Measurements from ENCODE around the gene B4GALNT3. TPM values are rescaled to one million over a fixed set of nuclear protein-coding genes. Genes with fewer than 3 reads are reported as not detected.

The B4GALNT3 gene
- total RNA-seq, 1 experiment from 2014 or later: 77.9 TPM

DNA sequence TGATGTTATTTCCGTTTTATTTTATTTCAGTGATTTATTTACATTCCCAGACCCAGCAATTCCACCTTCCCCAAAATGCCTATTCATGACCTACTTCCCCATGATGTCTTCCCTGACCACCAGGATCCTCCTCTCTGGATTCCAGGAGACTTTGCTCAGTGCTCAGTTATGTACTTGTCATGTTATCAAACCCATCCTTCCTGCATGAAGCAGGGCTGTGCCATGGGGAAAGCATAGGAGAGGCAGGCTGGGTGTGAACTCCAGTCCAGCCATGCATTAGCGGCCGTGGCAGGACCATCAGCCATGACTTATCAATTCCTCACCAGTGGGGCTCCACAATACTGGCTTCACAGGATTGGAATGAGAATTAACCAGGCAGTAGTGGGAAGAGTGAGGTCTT, 57.8 kb downstream of the B4GALNT3 start:
- H3K9me3 Mint-ChIP-seq (ENCODE audit: unreplicated experiment): peaks cover 10% of the 10 kb centered on the region
- Histone ChIP-seq H3K9me3 (no peaks in the 10 kb centered on the region), H3K36me3 (ENCODE audit: control insufficient read depth, insufficient read depth, low read length) (no peaks in the 10 kb centered on the region), H3K4me1 (peaks cover 75% of the 10 kb centered on the region), H3K27me3 (replicated peaks; ENCODE audit: control insufficient read depth, insufficient read depth, low read length) (no peaks in the 10 kb centered on the region), H3K4me3 (ENCODE audit: low read depth, low read length) (no peak overlapping the region)
- no peak overlapping the region for H3K27ac Mint-ChIP-seq (ENCODE audit: unreplicated experiment)
- H3K27me3 Mint-ChIP-seq (ENCODE audit: insufficient read depth, unreplicated experiment): no peaks in the 10 kb centered on the region
- TF ChIP-seq, protein P1, sequence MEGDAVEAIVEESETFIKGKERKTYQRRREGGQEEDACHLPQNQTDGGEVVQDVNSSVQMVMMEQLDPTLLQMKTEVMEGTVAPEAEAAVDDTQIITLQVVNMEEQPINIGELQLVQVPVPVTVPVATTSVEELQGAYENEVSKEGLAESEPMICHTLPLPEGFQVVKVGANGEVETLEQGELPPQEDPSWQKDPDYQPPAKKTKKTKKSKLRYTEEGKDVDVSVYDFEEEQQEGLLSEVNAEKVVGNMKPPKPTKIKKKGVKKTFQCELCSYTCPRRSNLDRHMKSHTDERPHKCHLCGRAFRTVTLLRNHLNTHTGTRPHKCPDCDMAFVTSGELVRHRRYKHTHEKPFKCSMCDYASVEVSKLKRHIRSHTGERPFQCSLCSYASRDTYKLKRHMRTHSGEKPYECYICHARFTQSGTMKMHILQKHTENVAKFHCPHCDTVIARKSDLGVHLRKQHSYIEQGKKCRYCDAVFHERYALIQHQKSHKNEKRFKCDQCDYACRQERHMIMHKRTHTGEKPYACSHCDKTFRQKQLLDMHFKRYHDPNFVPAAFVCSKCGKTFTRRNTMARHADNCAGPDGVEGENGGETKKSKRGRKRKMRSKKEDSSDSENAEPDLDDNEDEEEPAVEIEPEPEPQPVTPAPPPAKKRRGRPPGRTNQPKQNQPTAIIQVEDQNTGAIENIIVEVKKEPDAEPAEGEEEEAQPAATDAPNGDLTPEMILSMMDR (IDR thresholded peaks at IDR 0.05; ENCODE audit: insufficient read depth in 1 of 2, low read depth in 1 of 2, low read length in 1 of 2, severe bottlenecking in 1 of 2, unreplicated experiment in 1 of 2): no peak
- no peak overlapping the region for H3K4me3 Mint-ChIP-seq (ENCODE audit: unreplicated experiment)
- no peak for DNase-seq
- peaks cover 25% of the 10 kb centered on the region for H3K36me3 Mint-ChIP-seq (ENCODE audit: insufficient read depth, unreplicated experiment)
- ChIA-PET CTCF (no interaction called here), POLR2A (no interaction called here)
- BruUV-seq (replicated peaks): no TSS peak
- intact Hi-C loops (cut with micrococcal nuclease; ENCODE audit: unreplicated experiment): no loop called here
- H3K4me1 Mint-ChIP-seq (ENCODE audit: low read depth, unreplicated experiment): peaks cover 42% of the 10 kb centered on the region

DNA sequence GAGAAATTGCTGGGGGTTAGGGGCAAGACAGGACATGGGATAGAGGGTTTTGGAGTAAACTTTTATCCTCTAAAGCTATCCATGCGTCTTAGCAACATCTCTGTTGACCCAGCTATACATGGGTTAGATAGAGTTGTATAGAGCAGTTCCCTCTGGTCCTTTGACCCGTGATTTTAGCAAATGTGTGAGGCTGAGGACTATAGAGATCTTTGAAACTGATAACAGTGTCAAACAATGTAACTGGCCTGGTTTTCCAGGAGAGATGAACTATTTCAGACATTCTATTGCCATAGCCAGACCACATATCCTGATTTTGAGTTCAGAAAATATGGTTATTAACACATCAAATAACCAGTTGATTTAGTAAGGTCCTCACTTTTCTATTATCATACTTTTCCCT, 60.4 kb downstream of the B4GALNT3 start:
- peaks cover 37% of the 10 kb centered on the region for H3K4me1 Mint-ChIP-seq (ENCODE audit: low read depth, unreplicated experiment)
- TF ChIP-seq, protein P1 (IDR thresholded peaks at IDR 0.05; ENCODE audit: insufficient read depth in 1 of 2, low read depth in 1 of 2, low read length in 1 of 2, severe bottlenecking in 1 of 2, unreplicated experiment in 1 of 2): no peak

DNA sequence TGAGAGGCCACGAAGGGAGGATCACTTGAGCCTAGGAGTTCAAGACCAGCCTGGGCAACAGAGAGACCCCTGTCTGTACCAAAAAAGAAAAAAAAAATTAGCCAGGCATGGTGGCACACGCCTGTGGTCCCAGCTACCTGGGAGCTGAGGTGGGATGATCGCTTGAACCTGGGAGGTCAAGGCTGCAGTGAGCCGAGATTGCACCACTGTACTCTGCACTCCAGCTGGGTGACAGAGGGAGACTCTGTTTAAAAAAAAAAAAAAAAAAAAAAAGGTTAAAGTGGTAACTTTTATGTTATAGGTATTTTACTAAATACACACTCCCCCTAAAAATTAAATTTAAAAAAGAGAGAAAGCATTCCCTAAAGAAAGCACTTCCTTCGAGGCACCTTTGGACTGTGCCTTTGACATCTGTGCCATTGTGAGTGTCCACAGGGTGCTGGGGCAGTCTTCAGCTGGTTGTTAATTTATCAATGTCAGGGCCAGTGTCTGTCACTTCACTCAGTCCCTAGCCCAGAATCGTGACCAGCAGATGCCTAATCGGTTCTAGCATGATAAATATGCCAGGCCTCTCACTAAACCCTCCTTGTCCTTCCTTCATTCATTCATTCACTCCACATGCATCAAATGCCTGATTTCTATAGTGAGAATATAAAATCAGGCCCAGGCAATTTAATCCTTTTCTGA, 63.1 kb downstream of the B4GALNT3 start:
- TF ChIP-seq, protein P1 (IDR thresholded peaks at IDR 0.05; ENCODE audit: insufficient read depth in 1 of 2, low read depth in 1 of 2, low read length in 1 of 2, severe bottlenecking in 1 of 2, unreplicated experiment in 1 of 2): no peak
- DNase-seq: no peak
- POLR2A ChIA-PET: no interaction called here
- H3K27me3 ChIP-seq (replicated peaks; ENCODE audit: control insufficient read depth, insufficient read depth, low read length): no peaks in the 10 kb centered on the region
- Mint-ChIP-seq H3K4me3 (ENCODE audit: unreplicated experiment) (no peak overlapping the region), H3K27ac (ENCODE audit: unreplicated experiment) (peak overlapping the region; percentile 62), H3K4me1 (ENCODE audit: low read depth, unreplicated experiment) (peaks cover 37% of the 10 kb centered on the region), H3K27me3 (ENCODE audit: insufficient read depth, unreplicated experiment) (no peaks in the 10 kb centered on the region), H3K9me3 (ENCODE audit: unreplicated experiment) (no peaks in the 10 kb centered on the region), H3K36me3 (ENCODE audit: insufficient read depth, unreplicated experiment) (peaks cover 33% of the 10 kb centered on the region)
- intact Hi-C loops (cut with micrococcal nuclease; ENCODE audit: unreplicated experiment): no loop called here
- peaks cover 34% of the 10 kb centered on the region for H3K4me1 ChIP-seq
- CTCF ChIA-PET: interaction anchor here (0.5 to 0.7 kb wide), 3 partner anchors 65 to 1164 kb away, joined by 3 to 5 read pairs (median 3); no protein-coding TSS in a partner anchor
- no peaks in the 10 kb centered on the region for H3K9me3 ChIP-seq
- H3K36me3 ChIP-seq (ENCODE audit: control insufficient read depth, insufficient read depth, low read length): no peaks in the 10 kb centered on the region
- no peak overlapping the region for H3K4me3 ChIP-seq (ENCODE audit: low read depth, low read length)
- no TSS peak for BruUV-seq (replicated peaks)

More for the DNA sequence above, 60.4 kb downstream of the B4GALNT3 start:
- intact Hi-C loops (cut with micrococcal nuclease; ENCODE audit: unreplicated experiment): no loop called here
- no peaks in the 10 kb centered on the region for H3K27me3 Mint-ChIP-seq (ENCODE audit: insufficient read depth, unreplicated experiment)
- H3K36me3 Mint-ChIP-seq (ENCODE audit: insufficient read depth, unreplicated experiment): peaks cover 21% of the 10 kb centered on the region
- peak in 1 of 2 experiments; percentile 53 for DNase-seq
- POLR2A ChIA-PET: interaction anchor here (0.8 to 1.1 kb wide), 2 partner anchors 14 to 17 kb away, joined by 3 to 4 read pairs; no protein-coding TSS in a partner anchor
- peaks cover 58% of the 10 kb centered on the region for H3K4me1 ChIP-seq
- peak overlapping the region; percentile 7 for H3K4me3 Mint-ChIP-seq (ENCODE audit: unreplicated experiment)
- no peaks in the 10 kb centered on the region for H3K36me3 ChIP-seq (ENCODE audit: control insufficient read depth, insufficient read depth, low read length)
- BruUV-seq (replicated peaks): no TSS peak
- no peaks in the 10 kb centered on the region for H3K9me3 ChIP-seq
- H3K27me3 ChIP-seq (replicated peaks; ENCODE audit: control insufficient read depth, insufficient read depth, low read length): no peaks in the 10 kb centered on the region
- peak overlapping the region; percentile 58 for H3K27ac Mint-ChIP-seq (ENCODE audit: unreplicated experiment)
- H3K9me3 Mint-ChIP-seq (ENCODE audit: unreplicated experiment): no peaks in the 10 kb centered on the region
- no peak overlapping the region for H3K4me3 ChIP-seq (ENCODE audit: low read depth, low read length)
- CTCF ChIA-PET: interaction anchor here (0.8 to 1.4 kb wide), 4 partner anchors 10 to 294 kb away, joined by 3 to 11 read pairs (median 6); no protein-coding TSS in a partner anchor
